ENCODE results near the gene TESPA1. TPM values are rescaled to one million over a fixed set of nuclear protein-coding genes. Genes with fewer than 3 reads are reported as not detected.

Gene TESPA1
- polyA plus RNA-seq, 1 donor (not counting 4 experiments of a cell fraction or from before 2014, with no cell fraction given), result not detected

DNA sequence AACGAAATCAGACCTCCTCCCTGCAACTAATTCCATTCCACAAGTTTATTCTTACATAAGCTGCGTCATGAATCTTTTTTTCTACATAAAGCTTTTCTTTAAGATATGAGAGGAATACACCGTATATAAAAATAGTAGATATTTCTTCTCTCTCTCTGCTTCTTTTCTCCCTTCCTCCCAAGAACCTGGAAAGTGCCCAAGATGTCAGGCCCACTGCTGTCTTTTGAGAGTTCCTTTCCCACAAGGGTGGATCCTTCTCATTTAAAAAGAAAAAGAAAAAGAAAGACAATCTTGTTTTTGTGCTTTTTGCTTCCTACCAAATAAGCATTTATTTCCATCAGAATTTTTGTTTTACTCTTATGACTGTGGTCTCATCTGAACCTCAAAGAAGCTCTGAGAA is 11.0 kb downstream of the TESPA1 start:
- Histone ChIP-seq H3K4me1 (ENCODE audit: control insufficient read depth, extremely low read depth, insufficient read depth, low read length) (peaks cover 6% of the 10 kb centered on the region), H3K9ac (ENCODE audit: control insufficient read depth, extremely low read depth, insufficient read depth, low read length) (no peak overlapping the region), H3K27me3 (ENCODE audit: control insufficient read depth, extremely low read depth, insufficient read depth, low read length) (no peaks in the 10 kb centered on the region), H4K20me1 (ENCODE audit: control insufficient read depth, extremely low read depth, insufficient read depth, low read length) (no peaks in the 10 kb centered on the region), H3K79me2 (ENCODE audit: control insufficient read depth, insufficient read depth, low read length) (no peaks in the 10 kb centered on the region), H3K36me3 (ENCODE audit: control insufficient read depth in 2 of 2, extremely low read depth in 1 of 2, insufficient read depth in 2 of 2, low read length in 2 of 2) (no peaks in the 10 kb centered on the region), H3K4me3 (ENCODE audit: control insufficient read depth in 2 of 3, extremely low read depth in 1 of 3, insufficient read depth in 2 of 3, low read depth in 1 of 3, low read length in 3 of 3) (no peak overlapping the region), H3K9me3 (ENCODE audit: control insufficient read depth, low read depth, low read length) (no peaks in the 10 kb centered on the region), H3K27ac (ENCODE audit: control insufficient read depth, insufficient read depth, low read length) (no peak overlapping the region), H3K9me1 (ENCODE audit: control insufficient read depth, extremely low read depth, insufficient read depth, low read length) (no peaks in the 10 kb centered on the region), H2AFZ (ENCODE audit: control insufficient read depth, low read length) (no peak overlapping the region), H3K4me2 (ENCODE audit: control insufficient read depth, extremely low read depth, insufficient read depth, low read depth, low read length) (no peak overlapping the region)
- dilution Hi-C loops (cut with MboI; ENCODE audit: extremely low pct_ligation_motif_present, low sequenced_read_pairs), result no loop called here
- FAIRE-seq (no peak), DNase-seq (ENCODE audit: low read depth, low spot score) (no peak)
- TF ChIP-seq EZH2 (IDR thresholded peaks at IDR 0.05; ENCODE audit: low read length), result no peak
- TF ChIP-seq, protein P1, sequence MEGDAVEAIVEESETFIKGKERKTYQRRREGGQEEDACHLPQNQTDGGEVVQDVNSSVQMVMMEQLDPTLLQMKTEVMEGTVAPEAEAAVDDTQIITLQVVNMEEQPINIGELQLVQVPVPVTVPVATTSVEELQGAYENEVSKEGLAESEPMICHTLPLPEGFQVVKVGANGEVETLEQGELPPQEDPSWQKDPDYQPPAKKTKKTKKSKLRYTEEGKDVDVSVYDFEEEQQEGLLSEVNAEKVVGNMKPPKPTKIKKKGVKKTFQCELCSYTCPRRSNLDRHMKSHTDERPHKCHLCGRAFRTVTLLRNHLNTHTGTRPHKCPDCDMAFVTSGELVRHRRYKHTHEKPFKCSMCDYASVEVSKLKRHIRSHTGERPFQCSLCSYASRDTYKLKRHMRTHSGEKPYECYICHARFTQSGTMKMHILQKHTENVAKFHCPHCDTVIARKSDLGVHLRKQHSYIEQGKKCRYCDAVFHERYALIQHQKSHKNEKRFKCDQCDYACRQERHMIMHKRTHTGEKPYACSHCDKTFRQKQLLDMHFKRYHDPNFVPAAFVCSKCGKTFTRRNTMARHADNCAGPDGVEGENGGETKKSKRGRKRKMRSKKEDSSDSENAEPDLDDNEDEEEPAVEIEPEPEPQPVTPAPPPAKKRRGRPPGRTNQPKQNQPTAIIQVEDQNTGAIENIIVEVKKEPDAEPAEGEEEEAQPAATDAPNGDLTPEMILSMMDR (optimal IDR thresholded peaks at IDR 0.05 in 1 of 3, IDR thresholded peaks at IDR 0.05 in 1 of 3, conservative IDR thresholded peaks at IDR 0.05 in 1 of 3; ENCODE audit: extremely low read depth in 1 of 3, insufficient read depth in 2 of 3, low read length in 3 of 3), result no peak

- no peaks in the 10 kb centered on the region for H3K9me3 ChIP-seq (ENCODE audit: control insufficient read depth, low read depth, low read length)
- H4K20me1 ChIP-seq (ENCODE audit: control insufficient read depth, extremely low read depth, insufficient read depth, low read length), result no peaks in the 10 kb centered on the region
- no peak for TF ChIP-seq EZH2 (IDR thresholded peaks at IDR 0.05; ENCODE audit: low read length)
- TF ChIP-seq, protein P1 (optimal IDR thresholded peaks at IDR 0.05 in 1 of 3, IDR thresholded peaks at IDR 0.05 in 1 of 3, conservative IDR thresholded peaks at IDR 0.05 in 1 of 3; ENCODE audit: extremely low read depth in 1 of 3, insufficient read depth in 2 of 3, low read length in 3 of 3), result no peak
- H3K79me2 ChIP-seq (ENCODE audit: control insufficient read depth, insufficient read depth, low read length), result no peaks in the 10 kb centered on the region
- no peak overlapping the region for H3K27ac ChIP-seq (ENCODE audit: control insufficient read depth, insufficient read depth, low read length)
- H3K4me3 ChIP-seq (ENCODE audit: control insufficient read depth in 2 of 3, extremely low read depth in 1 of 3, insufficient read depth in 2 of 3, low read depth in 1 of 3, low read length in 3 of 3), result no peak overlapping the region
- dilution Hi-C loops (cut with MboI; ENCODE audit: extremely low pct_ligation_motif_present, low sequenced_read_pairs), result no loop called here
- FAIRE-seq, result no peak
- H3K9me1 ChIP-seq (ENCODE audit: control insufficient read depth, extremely low read depth, insufficient read depth, low read length), result no peaks in the 10 kb centered on the region
- no peak overlapping the region for H3K4me2 ChIP-seq (ENCODE audit: control insufficient read depth, extremely low read depth, insufficient read depth, low read depth, low read length)
- H3K9ac ChIP-seq (ENCODE audit: control insufficient read depth, extremely low read depth, insufficient read depth, low read length), result no peak overlapping the region
- H3K27me3 ChIP-seq (ENCODE audit: control insufficient read depth, extremely low read depth, insufficient read depth, low read length), result no peaks in the 10 kb centered on the region
- H2AFZ ChIP-seq (ENCODE audit: control insufficient read depth, low read length), result no peak overlapping the region
- DNase-seq (ENCODE audit: low read depth, low spot score), result no peak
- H3K36me3 ChIP-seq (ENCODE audit: control insufficient read depth in 2 of 2, extremely low read depth in 1 of 2, insufficient read depth in 2 of 2, low read length in 2 of 2), result no peaks in the 10 kb centered on the region
- peaks cover 7% of the 10 kb centered on the region for H3K4me1 ChIP-seq (ENCODE audit: control insufficient read depth, extremely low read depth, insufficient read depth, low read length)
These were observed 13.8 kb downstream of the TESPA1 start for GRCh38 chr12:54970741-54971140.

Measured in keratinocyte (primary cell).